Measurements from ENCODE around the gene WASF2. TPM values are rescaled to one million over a fixed set of nuclear protein-coding genes. Genes with fewer than 3 reads are reported as not detected.

The WASF2 gene
- total RNA-seq, 2 donors from 2014 or later = 42.0 to 63.6 TPM

GRCh38 chr1:27403065-27403726, 86.8 kb downstream of the WASF2 start:
- TF ChIP-seq POLR2A (IDR thresholded peaks at IDR 0.05) (no peak), CTCF (IDR thresholded peaks at IDR 0.05) (peak in 2 of 4 experiments; percentile 38 to 40)
- Histone ChIP-seq H3K4me1 (replicated peaks) (peaks cover 39% of the 10 kb centered on the region), H3K27ac (peak overlapping the region; percentile 70 to 77), H3K9me3 (no peaks in the 10 kb centered on the region), H3K4me3 (no peak overlapping the region), H3K27me3 (replicated peaks; ENCODE audit: insufficient read depth) (no peaks in the 10 kb centered on the region), H3K36me3 (peaks cover 0 to 4% of the 10 kb centered on the region in 2 donors)
- intact Hi-C loops (cut with DNase I) = loop anchor here (5.0 kb wide), 1 partner anchor 154 kb away; no protein-coding TSS in a partner anchor
- peak; percentile 48 for DNase-seq (ENCODE audit: low spot score)
- 20% methylated on average over 24 of the region's 24 CpGs for WGBS

GRCh38 chr1:27402349-27402754, 87.6 kb downstream of the WASF2 start:
- Histone ChIP-seq H3K27ac (peak overlapping the region; percentile 70 to 77), H3K27me3 (replicated peaks; ENCODE audit: insufficient read depth) (no peaks in the 10 kb centered on the region), H3K4me1 (replicated peaks) (peaks cover 39% of the 10 kb centered on the region), H3K9me3 (no peaks in the 10 kb centered on the region), H3K36me3 (no peaks in the 10 kb centered on the region), H3K4me3 (no peak overlapping the region)
- peak; percentile 83 for DNase-seq (ENCODE audit: low spot score)
- TF ChIP-seq POLR2AphosphoS5 (IDR thresholded peaks at IDR 0.05) (peak; percentile 78), POLR2A (IDR thresholded peaks at IDR 0.05) (no peak), CTCF (IDR thresholded peaks at IDR 0.05) (peak in 3 of 4 experiments; percentile 73 to 89 (median 82))
- 16% methylated on average over 8 of the region's 8 CpGs for WGBS
- intact Hi-C loops (cut with DNase I) = loop anchor here (5.0 kb wide), 1 partner anchor 155 kb away; no protein-coding TSS in a partner anchor

GRCh38 chr1:27400963-27401341, 89.0 kb downstream of the WASF2 start:
- Histone ChIP-seq H3K36me3 (no peaks in the 10 kb centered on the region), H3K4me3 (no peak overlapping the region), H3K9me3 (no peaks in the 10 kb centered on the region), H3K4me1 (replicated peaks) (peaks cover 33% of the 10 kb centered on the region), H3K27ac (no peak overlapping the region), H3K27me3 (replicated peaks; ENCODE audit: insufficient read depth) (no peaks in the 10 kb centered on the region)
- 87% methylated on average over 5 of the region's 5 CpGs for WGBS
- DNase-seq (ENCODE audit: low spot score) = no peak
- no peak for TF ChIP-seq POLR2A (IDR thresholded peaks at IDR 0.05)
- TF ChIP-seq CTCF (IDR thresholded peaks at IDR 0.05) = no peak
- no peak for TF ChIP-seq POLR2AphosphoS5 (IDR thresholded peaks at IDR 0.05)
- intact Hi-C loops (cut with DNase I) = loop anchor here (2.0 to 5.0 kb wide), 2 partner anchors 156 to 204 kb away; partner anchors contain the start of gene AHDC1

GRCh38 chr1:27400082-27400962, 89.6 kb downstream of the WASF2 start:
- Histone ChIP-seq H3K9me3 (no peaks in the 10 kb centered on the region), H3K36me3 (no peaks in the 10 kb centered on the region), H3K4me1 (replicated peaks) (peaks cover 32% of the 10 kb centered on the region), H3K27me3 (replicated peaks; ENCODE audit: insufficient read depth) (no peaks in the 10 kb centered on the region), H3K27ac (no peak overlapping the region), H3K4me3 (no peak overlapping the region)
- TF ChIP-seq POLR2A (IDR thresholded peaks at IDR 0.05) (no peak), POLR2AphosphoS5 (IDR thresholded peaks at IDR 0.05) (no peak), CTCF (IDR thresholded peaks at IDR 0.05) (no peak)
- intact Hi-C loops (cut with DNase I) = loop anchor here (2.0 to 5.0 kb wide), 2 partner anchors 157 to 204 kb away; partner anchors contain the start of gene AHDC1
- 38% methylated on average over 13 of the region's 13 CpGs for WGBS
- DNase-seq (ENCODE audit: low spot score) = no peak
